Neural cell (in vitro differentiated cells): ENCODE data around the gene KRTAP10-5. TPM values are rescaled to one million over a fixed set of nuclear protein-coding genes. Genes with fewer than 3 reads are reported as not detected.
"Not testable (repeated sequence)": the region's sequence is repeated elsewhere in the genome, so short reads cannot be mapped to it uniquely, and the experiment has no call there.

Experiments
- H2AFZ ChIP-seq: fragments of 200-600, 300-800 bp; sonication (generic), shearing (Covaris generic); 2 replicates; pipeline ENCODE4 v1.6.0; 2014; ENCODE audit warnings: low read depth, mild to moderate bottlenecking, antibody characterized with exemption, low read length, moderate library complexity
- H3F3A ChIP-seq: fragments of 200-600 bp; shearing (Covaris generic); 2 replicates; pipeline ENCODE4 v1.6.1; 2016; ENCODE audit warnings: mild to moderate bottlenecking, moderate library complexity, mixed read lengths, antibody characterized with exemption, low read length; ENCODE audit not compliant: insufficient read depth, poor library complexity, severe bottlenecking
- H3K27ac ChIP-seq: fragments of 200-600, 300-800 bp; sonication (generic), shearing (Covaris generic); 2 replicates; pipeline ENCODE4 v1.5.1; 2014; ENCODE audit warnings: mild to moderate bottlenecking, low read length, moderate library complexity
- H3K27me3 ChIP-seq: fragments of 300-800, 200-600 bp; sonication (generic), shearing (Covaris generic); 2 replicates; pipeline ENCODE4 v1.6.0; 2014; ENCODE audit warnings: mild to moderate bottlenecking, low read depth, low read length, moderate library complexity; ENCODE audit not compliant: insufficient read depth
- H3K36me3 ChIP-seq: fragments of 300-800, 200-600 bp; sonication (generic), shearing (Covaris generic); 2 replicates; pipeline ENCODE4 v1.5.1; 2014; ENCODE audit warnings: mild to moderate bottlenecking, antibody characterized with exemption, low read length, moderate library complexity; ENCODE audit not compliant: insufficient read depth
- H3K4me2 ChIP-seq: fragments of 300-800, 200-600 bp; sonication (generic), shearing (Covaris generic); 2 replicates; pipeline ENCODE4 v1.6.0; 2014; ENCODE audit warnings: mild to moderate bottlenecking, low read length
- H3K4me3 ChIP-seq: fragments of 300-800, 200-600 bp; sonication (generic), shearing (Covaris generic); 2 replicates; pipeline ENCODE4 v1.5.1; 2014; ENCODE audit warnings: mild to moderate bottlenecking, low read length, moderate library complexity
- H3K79me2 ChIP-seq: fragments of 200-600 bp; shearing (Covaris generic); replicated peaks from 2 replicates; pipeline ENCODE4 v1.6.0; 2014; ENCODE audit warnings: mild to moderate bottlenecking, low read length, moderate library complexity; ENCODE audit not compliant: insufficient read depth
- H3K9ac ChIP-seq: fragments of 300-800, 200-600 bp; sonication (generic), shearing (Covaris generic); 2 replicates; pipeline ENCODE4 v1.6.1; 2016; ENCODE audit warnings: mild to moderate bottlenecking, low read length, mixed read lengths
- H3K9me2 ChIP-seq: fragments of 200-600 bp; shearing (Covaris generic); 2 replicates; pipeline ENCODE4 v1.6.1; 2016; ENCODE audit warnings: mild to moderate bottlenecking, low read length, mixed read lengths; ENCODE audit not compliant: insufficient read depth
- H3K9me3 ChIP-seq: fragments of 200-600, 300-800 bp; sonication (generic), shearing (Covaris generic); 2 replicates; pipeline ENCODE4 v1.6.1; 2016; ENCODE audit warnings: mild to moderate bottlenecking, mixed run types, low read length, moderate library complexity, mixed read lengths
- H4K20me1 ChIP-seq: fragments of 200-600 bp; shearing (Covaris generic); 2 replicates; pipeline ENCODE4 v1.6.1; 2016; ENCODE audit warnings: mild to moderate bottlenecking, mixed run types; ENCODE audit not compliant: insufficient read depth
- EP300 ChIP-seq: fragments of 450-650 bp; conservative IDR thresholded peaks from 2 replicates; pipeline ENCODE4 v1.6.1; 2014; ENCODE audit warnings: antibody characterized with exemption, mild to moderate bottlenecking, moderate library complexity; ENCODE audit not compliant: poor library complexity, severe bottlenecking
- EZH2 ChIP-seq: fragments of 200-600, 300-800 bp; shearing (Covaris generic), sonication (generic); IDR thresholded peaks from 2 replicates; pipeline ENCODE4 v1.6.1; 2014; ENCODE audit warnings: antibody characterized with exemption, low read length, borderline replicate concordance, mild to moderate bottlenecking; ENCODE audit not compliant: insufficient read depth, poor library complexity, severe bottlenecking
- MXI1 ChIP-seq: fragments of 450-650 bp; conservative IDR thresholded peaks from 2 replicates; pipeline ENCODE4 v1.6.1; 2014; ENCODE audit warnings: antibody characterized with exemption, mild to moderate bottlenecking; ENCODE audit not compliant: poor library complexity, severe bottlenecking
- POLR2AphosphoS5 ChIP-seq: IDR thresholded peaks from 2 replicates; pipeline ENCODE4 v1.6.1; 2012
- RAD21 ChIP-seq: fragments of 450-650 bp; conservative IDR thresholded peaks from 2 replicates; pipeline ENCODE4 v1.6.1; 2014; ENCODE audit warnings: antibody characterized with exemption, mild to moderate bottlenecking, moderate library complexity
- SMC3 ChIP-seq: fragments of 450-650 bp; conservative IDR thresholded peaks from 2 replicates; pipeline ENCODE4 v1.6.1; 2014; ENCODE audit warnings: antibody characterized with exemption, mild to moderate bottlenecking, moderate library complexity; ENCODE audit not compliant: poor library complexity
- TAF1 ChIP-seq: IDR thresholded peaks from 2 replicates; pipeline ENCODE4 v1.6.1; 2012; ENCODE audit warnings: low read depth
- polyA plus RNA-seq: library from polyadenylated mRNA; depleted of rRNA; stranded (reverse); fragments of >200 nt; gene quantifications from 2 replicates; pipeline ENCODE4 v1.2.3, GENCODE V29; 2014
- TF ChIP-seq, protein P1 (sequence below): IDR thresholded peaks from 2 replicates; pipeline ENCODE4 v1.6.1; 2012; ENCODE audit warnings: borderline replicate concordance
- TF ChIP-seq, protein P2 (sequence below): fragments of 450-650 bp; IDR thresholded peaks from 2 replicates; pipeline ENCODE4 v1.5.1; 2014; ENCODE audit warnings: antibody characterized with exemption, mild to moderate bottlenecking, moderate library complexity; ENCODE audit not compliant: poor library complexity, severe bottlenecking

KRTAP10-5 gene
- polyA plus RNA-seq, 1 donor from 2014 or later: not detected

DNA sequence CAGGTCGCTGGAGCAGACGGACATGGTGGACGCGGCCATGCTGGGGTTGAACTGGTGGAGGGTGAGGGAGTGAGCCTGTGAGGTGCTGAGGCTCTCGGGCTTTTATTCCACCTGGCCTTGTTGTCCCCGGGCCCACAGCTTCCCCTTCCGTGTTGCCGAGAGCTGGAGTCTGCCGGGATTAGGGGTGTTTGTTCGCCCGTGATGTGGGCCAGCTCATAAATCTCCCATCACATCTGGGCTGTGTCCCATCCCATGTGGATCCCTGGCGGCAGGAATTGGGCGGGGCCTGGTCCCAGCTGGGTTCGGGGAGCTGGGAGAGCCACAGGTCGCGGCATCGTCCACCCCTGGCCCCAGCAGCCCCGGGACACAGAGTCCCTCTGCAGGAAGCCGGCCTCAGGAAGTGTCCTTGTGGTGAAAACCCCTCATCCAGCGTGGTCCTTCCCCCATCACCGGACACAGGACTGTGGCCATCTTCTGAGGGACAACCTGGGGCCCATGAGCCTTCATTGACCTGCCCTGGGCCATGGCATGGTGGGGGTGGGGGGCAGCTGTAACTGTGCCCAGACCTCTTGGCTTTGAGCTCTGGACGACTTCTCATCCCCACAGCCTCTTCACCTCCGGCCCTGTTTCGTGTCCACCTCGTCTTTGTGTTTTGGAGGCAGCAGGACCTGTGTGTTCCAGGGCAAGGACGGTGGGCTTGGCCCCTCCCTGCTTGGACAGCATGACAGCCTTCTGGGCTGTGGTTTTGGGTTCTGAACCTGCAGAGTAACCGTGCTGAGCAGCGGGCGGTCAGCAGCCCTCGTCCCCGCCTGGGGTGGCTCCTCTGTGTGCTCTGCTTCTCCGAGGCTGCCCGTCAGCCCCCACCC lies 12.3 kb upstream of the KRTAP10-5 start, which contains the start of gene KRTAP10-6:
TSS of gene KRTAP10-6 (minus strand) at position 60 of the 866 bp plus-strand sequence. CDS start at position 39, 21 bp downstream.
- Histone ChIP-seq H3K9ac (no peak within 1 kb of the TSS), H3K4me2 (no peak within 1 kb of the TSS), H3K9me3 (no peaks in the 10 kb centered on the region), H3K27me3 (no peaks in the 10 kb centered on the region), H2AFZ (no peak within 1 kb of the TSS), H4K20me1 (no peaks in the 10 kb centered on the region), H3K27ac (no peak within 1 kb of the TSS), H3K36me3 (no peaks in the 10 kb centered on the region), H3K79me2 (no peaks in the 10 kb centered on the region), H3K9me2 (no peaks in the 10 kb centered on the region), H3K4me3 (no peak within 1 kb of the TSS), H3F3A (no peaks in the 10 kb centered on the region)
- no peak for TF ChIP-seq SMC3

DNA sequence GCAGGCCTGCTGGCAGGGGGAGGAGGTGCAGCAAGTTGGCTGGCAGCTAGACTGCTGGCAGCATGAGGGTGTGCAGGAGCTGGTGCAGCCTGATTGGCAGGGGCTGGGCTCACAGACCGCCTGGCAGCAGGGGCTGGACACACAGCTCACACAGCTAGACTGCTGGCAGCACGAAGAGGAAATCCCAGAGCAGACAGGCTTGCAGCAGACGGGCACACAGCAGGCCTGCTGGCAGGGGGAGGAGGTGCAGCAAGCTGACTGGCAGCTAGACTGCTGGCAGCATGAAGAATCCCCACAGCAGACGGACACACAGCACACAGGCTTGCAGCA lies 11.4 kb upstream of the KRTAP10-5 start:
- H3F3A ChIP-seq, H4K20me1 ChIP-seq, H2AFZ ChIP-seq, H3K27me3 ChIP-seq, H3K9ac ChIP-seq, H3K4me3 ChIP-seq, H3K9me2 ChIP-seq, H3K36me3 ChIP-seq, H3K27ac ChIP-seq, H3K79me2 ChIP-seq, H3K4me2 ChIP-seq, H3K9me3 ChIP-seq: not testable (repeated sequence)

DNA sequence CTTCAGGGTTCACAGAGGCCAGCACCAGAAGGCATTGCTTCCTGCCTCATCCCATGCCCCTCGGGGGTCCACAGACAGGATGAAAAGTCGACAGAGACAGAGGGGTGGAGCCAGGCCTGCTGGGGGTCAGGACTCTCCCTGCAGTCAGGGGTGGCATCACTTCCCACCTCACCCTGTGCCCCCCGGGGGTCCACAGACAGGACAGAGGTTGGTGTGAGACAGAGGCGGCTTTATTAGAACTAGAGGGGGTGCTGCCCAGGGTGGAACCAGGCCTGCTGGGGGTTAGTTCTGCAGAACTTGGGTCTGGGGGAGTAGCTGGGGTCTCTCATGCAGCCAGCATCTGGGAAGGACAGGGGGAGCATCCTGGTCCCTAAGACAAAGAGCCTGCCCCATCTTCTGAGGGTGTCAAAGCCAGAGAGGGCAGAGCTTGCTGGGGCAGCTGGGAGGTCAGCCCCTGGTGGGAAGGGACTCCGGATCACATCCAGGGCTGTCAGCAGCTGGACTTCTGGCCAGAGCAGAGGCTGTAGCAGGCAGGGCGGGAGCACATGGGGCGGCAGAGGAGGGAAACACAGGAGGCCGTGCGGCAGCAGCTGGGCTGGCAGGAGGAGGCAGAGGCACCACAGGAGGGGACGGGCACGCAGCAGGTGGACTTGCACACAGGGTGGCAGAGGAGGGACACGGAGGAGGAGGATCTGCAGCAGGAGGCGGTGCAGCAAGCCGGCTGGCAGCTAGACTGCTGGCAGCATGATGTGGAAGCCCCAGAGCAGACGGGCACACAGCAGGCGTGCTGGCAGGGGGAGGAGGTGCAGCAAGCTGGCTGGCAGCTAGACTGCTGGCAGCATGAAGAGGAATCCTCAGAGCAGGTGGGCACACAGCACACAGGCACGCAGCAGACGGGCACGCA lies 10.7 kb upstream of the KRTAP10-5 start:
- H3K27me3 ChIP-seq, H3K79me2 ChIP-seq, H4K20me1 ChIP-seq, H3K36me3 ChIP-seq, H3F3A ChIP-seq, H3K4me3 ChIP-seq, H3K4me2 ChIP-seq, H3K9me2 ChIP-seq, H3K9ac ChIP-seq, H3K9me3 ChIP-seq, H2AFZ ChIP-seq, H3K27ac ChIP-seq: not testable (repeated sequence)

DNA sequence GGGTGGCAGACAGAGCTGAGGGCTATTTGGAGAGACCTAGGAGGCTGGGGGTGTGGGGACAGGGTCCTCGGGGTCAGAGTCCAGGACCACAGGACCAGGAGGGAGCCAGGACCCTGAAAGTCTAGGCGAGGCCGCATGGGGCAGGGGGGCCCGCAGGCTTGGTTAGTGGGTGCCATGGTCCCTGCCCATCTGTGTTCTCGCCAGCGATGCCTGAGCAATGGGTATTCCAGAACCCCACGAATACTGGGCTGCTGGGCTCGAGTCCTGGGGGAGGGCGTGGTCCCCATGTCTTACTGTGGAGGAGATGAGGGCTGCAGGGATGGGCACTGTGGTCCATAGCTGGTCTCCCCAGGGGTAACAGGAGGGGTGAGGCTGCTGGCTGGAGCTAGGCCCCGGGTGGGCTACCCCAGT lies 9.9 kb upstream of the KRTAP10-5 start:
- TF ChIP-seq, protein P1, sequence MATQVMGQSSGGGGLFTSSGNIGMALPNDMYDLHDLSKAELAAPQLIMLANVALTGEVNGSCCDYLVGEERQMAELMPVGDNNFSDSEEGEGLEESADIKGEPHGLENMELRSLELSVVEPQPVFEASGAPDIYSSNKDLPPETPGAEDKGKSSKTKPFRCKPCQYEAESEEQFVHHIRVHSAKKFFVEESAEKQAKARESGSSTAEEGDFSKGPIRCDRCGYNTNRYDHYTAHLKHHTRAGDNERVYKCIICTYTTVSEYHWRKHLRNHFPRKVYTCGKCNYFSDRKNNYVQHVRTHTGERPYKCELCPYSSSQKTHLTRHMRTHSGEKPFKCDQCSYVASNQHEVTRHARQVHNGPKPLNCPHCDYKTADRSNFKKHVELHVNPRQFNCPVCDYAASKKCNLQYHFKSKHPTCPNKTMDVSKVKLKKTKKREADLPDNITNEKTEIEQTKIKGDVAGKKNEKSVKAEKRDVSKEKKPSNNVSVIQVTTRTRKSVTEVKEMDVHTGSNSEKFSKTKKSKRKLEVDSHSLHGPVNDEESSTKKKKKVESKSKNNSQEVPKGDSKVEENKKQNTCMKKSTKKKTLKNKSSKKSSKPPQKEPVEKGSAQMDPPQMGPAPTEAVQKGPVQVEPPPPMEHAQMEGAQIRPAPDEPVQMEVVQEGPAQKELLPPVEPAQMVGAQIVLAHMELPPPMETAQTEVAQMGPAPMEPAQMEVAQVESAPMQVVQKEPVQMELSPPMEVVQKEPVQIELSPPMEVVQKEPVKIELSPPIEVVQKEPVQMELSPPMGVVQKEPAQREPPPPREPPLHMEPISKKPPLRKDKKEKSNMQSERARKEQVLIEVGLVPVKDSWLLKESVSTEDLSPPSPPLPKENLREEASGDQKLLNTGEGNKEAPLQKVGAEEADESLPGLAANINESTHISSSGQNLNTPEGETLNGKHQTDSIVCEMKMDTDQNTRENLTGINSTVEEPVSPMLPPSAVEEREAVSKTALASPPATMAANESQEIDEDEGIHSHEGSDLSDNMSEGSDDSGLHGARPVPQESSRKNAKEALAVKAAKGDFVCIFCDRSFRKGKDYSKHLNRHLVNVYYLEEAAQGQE: no peak
- TF ChIP-seq RAD21 (no peak), TAF1 (no peak), EP300 (no peak), SMC3 (no peak), POLR2AphosphoS5 (no peak), MXI1 (no peak), EZH2 (no peak)
- TF ChIP-seq, protein P2, sequence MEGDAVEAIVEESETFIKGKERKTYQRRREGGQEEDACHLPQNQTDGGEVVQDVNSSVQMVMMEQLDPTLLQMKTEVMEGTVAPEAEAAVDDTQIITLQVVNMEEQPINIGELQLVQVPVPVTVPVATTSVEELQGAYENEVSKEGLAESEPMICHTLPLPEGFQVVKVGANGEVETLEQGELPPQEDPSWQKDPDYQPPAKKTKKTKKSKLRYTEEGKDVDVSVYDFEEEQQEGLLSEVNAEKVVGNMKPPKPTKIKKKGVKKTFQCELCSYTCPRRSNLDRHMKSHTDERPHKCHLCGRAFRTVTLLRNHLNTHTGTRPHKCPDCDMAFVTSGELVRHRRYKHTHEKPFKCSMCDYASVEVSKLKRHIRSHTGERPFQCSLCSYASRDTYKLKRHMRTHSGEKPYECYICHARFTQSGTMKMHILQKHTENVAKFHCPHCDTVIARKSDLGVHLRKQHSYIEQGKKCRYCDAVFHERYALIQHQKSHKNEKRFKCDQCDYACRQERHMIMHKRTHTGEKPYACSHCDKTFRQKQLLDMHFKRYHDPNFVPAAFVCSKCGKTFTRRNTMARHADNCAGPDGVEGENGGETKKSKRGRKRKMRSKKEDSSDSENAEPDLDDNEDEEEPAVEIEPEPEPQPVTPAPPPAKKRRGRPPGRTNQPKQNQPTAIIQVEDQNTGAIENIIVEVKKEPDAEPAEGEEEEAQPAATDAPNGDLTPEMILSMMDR: no peak
- Histone ChIP-seq H3K27me3 (no peaks in the 10 kb centered on the region), H2AFZ (no peak overlapping the region)

More for the DNA sequence above, 9.9 kb upstream of the KRTAP10-5 start:
- H3K4me3 ChIP-seq: no peak overlapping the region
- no peak overlapping the region for H3K27ac ChIP-seq
- H3F3A ChIP-seq: no peaks in the 10 kb centered on the region
- H4K20me1 ChIP-seq: no peaks in the 10 kb centered on the region
- H3K79me2 ChIP-seq: no peaks in the 10 kb centered on the region
- no peaks in the 10 kb centered on the region for H3K9me2 ChIP-seq
- no peaks in the 10 kb centered on the region for H3K36me3 ChIP-seq
- H3K4me2 ChIP-seq: no peak overlapping the region
- H3K9ac ChIP-seq: no peak overlapping the region
- no peaks in the 10 kb centered on the region for H3K9me3 ChIP-seq
